GM19351 (cell line): Measurements from ENCODE around the gene CDH13.

Source experiments
- ATAC-seq: cut with Tn5 transposase; IDR thresholded peaks from one replicate; pipeline ENCODE4 v1.9.1; 2021; ENCODE audit warnings: mild to moderate bottlenecking, moderate library complexity; ENCODE audit not compliant: unreplicated experiment

Gene CDH13

GRCh38 chr16:83579027-83579426, 952.3 kb downstream of the CDH13 start:
- ATAC-seq: no peak

GRCh38 chr16:83579436-83579835, 952.7 kb downstream of the CDH13 start:
- ATAC-seq: no peak

DNA sequence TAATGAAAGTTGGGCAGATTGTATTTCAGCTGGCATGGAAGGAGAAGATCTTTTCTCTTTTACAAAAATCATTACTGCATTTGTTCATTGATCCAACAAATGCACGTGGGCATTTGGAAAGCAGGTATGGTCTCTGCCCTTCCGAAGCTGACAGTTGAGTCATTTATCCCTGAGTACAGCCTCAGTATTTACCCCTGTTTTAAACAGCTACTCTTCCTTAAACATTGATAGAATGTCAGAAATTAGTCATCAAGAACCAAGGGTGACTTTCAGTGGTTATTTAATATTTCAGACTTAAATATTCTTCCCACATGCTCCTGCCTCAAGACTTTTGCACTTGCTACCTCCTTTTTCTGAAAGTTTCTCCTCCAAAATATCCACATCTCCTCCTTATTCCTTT, 954.3 kb downstream of the CDH13 start:
- peak; percentile 82 for ATAC-seq

DNA sequence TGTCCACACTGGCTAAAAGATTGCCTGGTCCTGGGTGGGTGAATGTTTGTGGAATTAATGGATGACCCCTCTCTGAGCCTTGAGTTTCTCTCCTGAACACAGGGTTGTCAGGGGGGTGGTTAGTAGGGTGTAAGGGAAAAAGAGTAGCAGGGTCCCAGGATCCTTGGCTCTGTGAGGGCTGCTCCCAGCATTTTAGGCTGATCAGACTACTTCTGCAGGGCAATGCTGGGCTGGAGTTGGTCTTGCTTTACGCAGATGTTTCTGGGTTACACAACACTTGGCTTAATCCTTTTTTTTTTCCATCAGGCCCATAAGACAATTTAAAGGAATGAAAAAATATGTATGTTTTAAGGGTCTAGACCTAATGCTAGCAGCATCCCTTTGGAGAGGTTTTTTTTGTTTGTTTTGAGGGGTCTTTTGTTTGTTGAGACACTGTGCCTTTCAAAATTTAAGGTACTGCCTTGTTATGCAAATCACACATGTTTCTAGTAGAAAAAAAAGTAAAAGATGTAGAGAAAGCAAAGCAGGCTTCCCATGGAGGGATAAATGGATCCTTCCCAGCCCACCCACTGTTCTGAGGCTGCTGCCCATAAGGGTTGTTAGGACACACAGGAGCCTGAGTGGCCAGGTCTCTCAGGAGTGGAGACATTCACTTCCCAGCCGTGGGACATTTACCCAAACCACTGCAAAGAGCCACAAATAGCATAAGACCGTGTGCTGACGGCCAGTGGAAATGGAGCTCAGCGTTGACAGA, 955.4 kb downstream of the CDH13 start:
- no peak for ATAC-seq

DNA sequence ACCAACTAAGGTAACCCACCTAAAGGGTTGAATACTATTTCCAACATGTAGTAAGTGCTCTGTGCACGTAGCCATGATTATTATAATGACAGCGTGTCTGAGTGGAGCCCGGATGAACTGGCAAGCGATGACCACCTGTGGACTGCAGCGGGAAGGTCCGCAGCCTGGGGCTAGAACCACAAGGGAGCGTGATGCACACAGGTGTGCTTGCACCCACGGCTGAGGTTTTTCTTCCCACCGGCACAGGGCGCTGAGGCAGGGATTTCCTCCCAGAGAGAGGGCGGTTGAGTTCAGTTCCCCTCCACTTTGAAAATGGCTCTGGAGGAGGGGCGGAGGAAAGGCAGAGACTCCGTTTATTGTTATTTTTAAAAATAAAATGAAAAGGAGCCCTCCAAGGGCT, 959.3 kb downstream of the CDH13 start:
- no peak for ATAC-seq

GRCh38 chr16:83586461-83587200, 959.9 kb downstream of the CDH13 start:
- ATAC-seq: no peak

DNA sequence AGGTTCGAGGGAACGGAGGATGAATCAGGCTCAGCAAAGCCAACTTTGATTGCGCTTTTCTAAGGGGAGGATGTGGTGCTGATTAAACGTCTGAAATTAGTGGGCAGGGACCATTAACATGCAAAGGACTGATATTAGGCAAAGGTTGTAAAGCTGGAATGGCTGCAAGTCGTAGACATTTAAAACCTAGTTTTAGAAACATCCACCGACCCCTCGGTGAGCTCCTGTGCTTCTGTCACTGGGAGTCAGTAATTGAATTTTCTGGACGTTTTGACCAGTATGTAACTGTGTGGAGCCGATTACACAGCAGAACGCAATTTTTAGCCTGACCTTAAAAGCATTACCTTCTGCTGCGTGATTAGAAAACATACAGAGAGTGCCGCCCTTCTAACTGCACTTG, 960.4 kb downstream of the CDH13 start:
- ATAC-seq: no peak

DNA sequence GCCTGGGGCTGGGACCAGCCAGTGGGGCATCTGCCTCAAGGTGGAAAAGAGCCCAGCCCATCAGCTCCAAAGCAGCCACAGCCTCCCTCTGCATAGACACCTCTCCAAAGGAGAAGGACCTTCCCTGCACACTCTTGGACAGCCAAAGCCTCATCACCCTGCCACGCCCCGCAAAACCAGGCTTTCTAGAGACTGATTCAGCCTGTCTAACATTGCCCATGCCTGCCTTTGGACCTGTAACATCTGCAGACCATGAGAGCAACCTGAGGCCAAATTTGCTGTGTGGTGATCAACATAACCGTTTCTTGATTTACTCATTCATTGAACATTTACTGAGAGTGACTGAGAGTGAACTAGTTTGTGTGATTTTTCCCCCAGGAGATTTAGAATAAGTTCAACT, 961.3 kb downstream of the CDH13 start:
- no peak for ATAC-seq

- no peak for ATAC-seq
These were observed 962.8 kb downstream of the CDH13 start for GRCh38 chr16:83589576-83589975.

GRCh38 chr16:83592778-83593177, 966.0 kb downstream of the CDH13 start:
- no peak for ATAC-seq

- no peak for ATAC-seq
These were observed 973.2 kb downstream of the CDH13 start for GRCh38 chr16:83599789-83600462.

- no peak for ATAC-seq
These were observed 976.3 kb downstream of the CDH13 start for GRCh38 chr16:83602761-83603722.

- no peak for ATAC-seq
These were observed 977.2 kb downstream of the CDH13 start for GRCh38 chr16:83603723-83604570.

- no peak for ATAC-seq
These were observed 979.8 kb downstream of the CDH13 start for GRCh38 chr16:83606486-83607030.

DNA sequence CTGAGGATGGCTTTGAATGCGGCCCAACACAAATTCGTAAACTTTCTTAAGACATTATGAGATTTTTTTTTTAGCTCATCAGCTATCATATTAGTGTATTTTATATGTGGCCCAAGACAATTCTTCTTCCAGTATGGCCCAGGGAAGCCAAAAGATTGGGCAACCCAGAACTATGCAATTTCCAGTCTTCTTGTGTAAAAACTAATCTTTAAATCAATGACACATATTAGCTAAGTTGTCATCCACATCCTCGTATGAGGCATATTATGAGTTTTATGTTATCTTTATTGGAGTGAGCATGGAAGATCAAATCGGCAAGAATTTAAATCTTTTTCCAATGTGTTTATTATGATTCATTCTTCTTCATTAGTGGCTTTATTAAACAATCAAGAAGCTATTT, 982.4 kb downstream of the CDH13 start:
- no peak for ATAC-seq

DNA sequence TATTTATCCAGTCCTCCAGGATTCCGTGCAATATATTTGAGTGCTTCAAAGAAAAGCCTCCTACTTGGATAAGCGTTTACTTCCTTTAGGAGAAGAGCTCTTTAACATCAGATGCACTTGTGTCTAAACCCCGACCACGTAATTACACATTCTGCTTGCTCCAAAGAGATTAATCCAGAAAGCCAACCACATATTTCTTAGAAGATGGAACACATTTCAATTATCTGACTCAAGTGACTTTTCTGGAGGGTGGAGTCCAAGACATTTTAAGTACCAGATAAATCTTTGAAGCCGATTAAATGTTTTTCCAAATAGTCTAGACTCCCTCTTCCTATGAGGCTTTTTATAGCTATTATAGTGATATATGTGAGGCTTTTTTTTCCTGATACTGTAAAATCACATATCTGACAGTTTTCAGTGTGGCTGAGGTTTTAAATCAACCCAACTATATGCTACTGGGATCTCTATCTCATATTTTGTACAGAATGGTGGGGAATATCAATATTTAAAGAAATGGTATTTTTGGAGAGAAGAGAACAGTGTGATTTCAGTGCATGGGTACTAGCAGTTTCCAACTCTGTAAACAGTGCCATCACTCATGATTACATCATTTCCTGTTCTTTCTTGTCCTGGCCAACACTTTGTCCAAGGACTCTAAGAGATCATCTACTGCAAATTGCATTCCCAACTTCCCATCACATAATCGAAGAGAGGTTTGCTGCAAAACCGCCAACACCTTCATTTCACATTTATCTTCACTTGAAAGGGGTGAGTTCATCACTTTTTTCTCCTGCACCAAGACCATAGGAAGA, 988.6 kb downstream of the CDH13 start:
- no peak for ATAC-seq

- ATAC-seq: no peak
These were observed 989.2 kb downstream of the CDH13 start for GRCh38 chr16:83615953-83616350.

- no peak for ATAC-seq
These were observed 992.8 kb downstream of the CDH13 start for GRCh38 chr16:83619381-83620150.
